Fibroblast of pulmonary artery (primary cell): ENCODE results near the gene TIGD3.

Source experiments
- DNase-seq: peaks from one replicate; pipeline ENCODE4 v3.0.0-alpha.2; 2010; ENCODE audit warnings: low read depth
- H3K4me3 ChIP-seq: replicated peaks from 2 replicates; pipeline ENCODE4 v1.5.1; 2011; ENCODE audit warnings: low read depth, mild to moderate bottlenecking, control low read depth, low read length, moderate library complexity
- CTCF ChIP-seq: IDR thresholded peaks from 2 replicates; pipeline ENCODE4 v1.5.1; 2011; ENCODE audit warnings: mild to moderate bottlenecking, control low read depth, low read length, inconsistent platforms; ENCODE audit errors: missing control alignments

The TIGD3 gene

GRCh38 chr11:65377036-65377435 lies 22.5 kb downstream of the TIGD3 start:
- no peak for DNase-seq
- no peak for TF ChIP-seq CTCF
- no peak overlapping the region for H3K4me3 ChIP-seq

GRCh38 chr11:65377777-65378176 lies 23.2 kb downstream of the TIGD3 start:
- TF ChIP-seq CTCF = no peak
- DNase-seq = no peak
- no peak overlapping the region for H3K4me3 ChIP-seq

- TF ChIP-seq CTCF = no peak
- DNase-seq = no peak
Observed at GRCh38 chr11:65378208-65378927, 23.8 kb downstream of the TIGD3 start.

GRCh38 chr11:65378928-65379638 lies 24.5 kb downstream of the TIGD3 start:
- DNase-seq = no peak
- no peak for TF ChIP-seq CTCF
- H3K4me3 ChIP-seq = no peak overlapping the region

More at GRCh38 chr11:65378208-65378927, 23.8 kb downstream of the TIGD3 start:
- H3K4me3 ChIP-seq = no peak overlapping the region

- no peak for TF ChIP-seq CTCF
- DNase-seq = no peak
- H3K4me3 ChIP-seq = no peak overlapping the region
Observed at GRCh38 chr11:65379698-65380459, 25.3 kb downstream of the TIGD3 start.

GRCh38 chr11:65380460-65381119 lies 26.0 kb downstream of the TIGD3 start:
- TF ChIP-seq CTCF = no peak
- H3K4me3 ChIP-seq = no peak overlapping the region

More at GRCh38 chr11:65380460-65381119, 26.0 kb downstream of the TIGD3 start:
- no peak for DNase-seq
